SIG-M5 treated with dmso at 0.1 percent for 504 hours (cell line): Measurements from ENCODE around the gene TSR1.
"Not testable (repeated sequence)": the region's sequence is repeated elsewhere in the genome, so short reads cannot be mapped to it uniquely, and the experiment has no call there.

Source experiments
- DNase-seq: peaks from one replicate; lab custom pipeline; 2025; ENCODE audit not compliant: unreplicated experiment; lab: John Stamatoyannopoulos, UW

Gene TSR1

DNA sequence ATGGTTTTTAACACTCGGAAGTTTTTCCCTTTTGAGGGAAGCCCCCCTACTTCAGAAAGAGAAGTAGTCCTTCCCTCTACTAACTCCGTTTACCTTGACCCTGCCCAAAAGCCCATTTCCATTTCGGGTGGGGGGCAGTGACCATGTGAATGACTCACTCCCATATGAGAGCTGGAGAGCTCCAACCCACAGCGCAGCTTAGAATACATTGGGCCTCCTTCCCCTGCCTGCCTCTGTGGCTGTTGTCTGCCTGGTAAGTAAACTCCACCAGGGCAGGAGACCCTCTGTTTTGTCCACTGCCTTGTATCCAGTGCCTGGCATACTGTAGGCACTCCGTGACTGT, 2.0 kb upstream of the TSR1 start:
- no peak for DNase-seq

DNA sequence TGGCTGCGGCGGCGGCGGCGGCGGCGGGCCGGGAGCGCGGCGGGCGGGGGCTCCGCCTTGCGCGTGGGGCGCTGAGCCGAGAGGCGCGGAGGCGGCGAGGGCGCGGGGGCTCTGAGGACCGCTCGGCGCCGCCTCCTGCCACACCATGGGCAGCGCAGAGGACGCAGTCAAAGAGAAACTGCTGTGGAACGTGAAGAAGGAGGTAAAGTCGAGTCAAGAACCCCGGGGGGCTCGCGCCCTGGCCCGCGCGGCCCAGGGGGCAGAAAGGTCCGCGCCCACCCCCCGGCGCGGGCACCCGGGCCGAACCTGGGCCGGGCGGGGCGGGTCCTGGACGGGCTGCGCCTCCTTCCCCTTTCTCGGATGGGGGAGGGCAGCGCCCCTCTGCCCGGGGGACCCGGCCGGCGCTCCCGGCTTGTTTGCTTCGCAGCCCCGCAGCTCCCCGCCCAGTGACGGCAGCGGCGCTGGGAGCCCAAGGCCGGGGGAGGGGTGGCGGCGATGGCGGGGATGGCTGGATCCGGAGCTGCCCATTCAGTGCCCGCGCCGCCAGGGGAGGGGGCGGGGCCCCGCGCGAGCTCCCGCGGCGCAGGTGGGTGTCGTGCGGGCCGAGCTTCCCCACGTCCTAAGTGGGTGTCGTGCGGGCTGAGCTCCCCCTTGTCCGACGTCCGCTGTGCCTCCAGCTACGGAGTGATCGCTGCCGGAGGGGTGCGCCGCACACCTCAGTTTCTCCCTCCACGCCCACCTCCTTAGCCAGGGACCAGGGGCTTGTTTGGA, 1.5 kb upstream of the TSR1 start:
- DNase-seq, result peak; percentile 35

DNA sequence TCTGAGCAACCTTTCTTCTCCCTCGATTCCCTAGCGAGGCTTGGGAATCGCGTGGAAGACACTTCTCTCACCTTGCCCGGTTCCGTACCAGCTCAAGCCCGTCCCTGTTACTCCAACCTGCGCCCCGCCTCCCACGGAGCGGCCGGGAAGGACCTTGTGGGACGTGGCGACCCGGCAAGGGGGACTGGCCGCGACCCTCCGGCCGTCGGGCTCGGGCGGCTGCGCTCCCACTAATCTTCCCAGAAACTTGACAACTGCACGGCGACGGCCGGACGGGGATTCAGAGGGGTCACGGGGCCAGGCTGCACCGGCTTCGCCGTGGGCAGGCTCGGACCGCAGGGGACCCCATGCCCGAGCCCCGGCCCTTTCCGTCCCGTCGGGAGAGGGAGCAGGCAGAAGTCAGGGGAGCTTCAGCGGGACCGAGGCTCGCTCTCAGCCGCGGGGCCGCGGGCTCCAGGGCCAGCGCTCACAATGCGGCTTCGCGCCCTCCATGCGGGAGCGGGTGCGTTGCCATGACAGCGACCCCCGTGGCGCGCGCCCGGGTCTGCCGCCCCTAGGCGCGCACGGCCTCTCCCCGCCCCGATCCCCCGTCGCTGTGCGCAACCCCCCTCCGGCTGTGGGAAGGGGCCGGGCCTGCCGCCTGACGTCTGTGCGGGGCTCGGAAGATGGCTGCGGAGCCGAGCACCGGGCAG, 741 bp upstream of the TSR1 start, which contains the start of gene SGSM2:
Gene SGSM2 (plus strand): TSS at position 650 of the 692 bp plus-strand sequence. CDS start 188 bp downstream, outside the sequence.
- peak; percentile 62 for DNase-seq

DNA sequence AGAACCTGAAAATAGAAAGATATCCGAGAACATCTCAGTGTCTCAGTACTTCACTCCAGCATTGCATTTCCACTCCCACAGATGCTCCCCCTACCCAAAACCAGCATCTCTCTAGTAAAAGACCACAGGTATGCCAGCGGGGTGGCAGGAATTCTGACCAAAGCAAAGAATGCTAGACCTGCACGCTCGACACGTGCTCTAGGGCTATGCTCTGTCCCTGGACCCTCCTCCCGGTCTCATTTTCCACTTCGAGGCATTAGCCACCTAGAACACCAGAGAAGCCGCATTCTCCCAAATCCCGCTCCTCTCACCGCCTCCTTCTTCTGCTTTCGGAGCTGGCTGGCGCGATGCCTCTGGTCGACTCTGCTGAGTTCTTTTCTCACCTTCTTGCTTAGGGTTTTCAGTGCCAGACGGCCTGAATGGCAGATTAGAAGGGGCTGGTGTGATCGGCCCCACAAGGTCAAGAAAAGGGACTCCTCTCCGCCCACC, 487 bp downstream of the TSR1 start:
- DNase-seq, result no peak

DNA sequence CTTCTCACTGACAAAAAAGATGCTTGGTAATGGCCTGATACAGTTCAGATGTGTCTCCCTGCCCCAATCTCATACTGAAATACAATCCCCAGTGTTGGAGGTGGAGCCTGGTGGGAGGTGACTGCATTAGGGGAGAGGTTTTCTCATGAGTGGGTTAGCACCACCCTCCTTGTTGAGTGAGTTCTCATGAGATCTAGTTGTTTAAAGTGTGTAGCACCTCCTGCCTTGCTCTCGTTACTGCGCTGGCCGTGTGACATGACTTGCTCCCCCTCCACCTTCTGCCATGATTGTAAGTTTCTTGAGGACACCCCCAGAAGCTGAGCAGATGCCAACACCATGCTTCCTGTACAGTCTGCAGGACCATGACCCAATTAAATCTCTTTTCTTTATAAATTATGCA, 5.0 kb downstream of the TSR1 start:
- DNase-seq, result no peak

DNA sequence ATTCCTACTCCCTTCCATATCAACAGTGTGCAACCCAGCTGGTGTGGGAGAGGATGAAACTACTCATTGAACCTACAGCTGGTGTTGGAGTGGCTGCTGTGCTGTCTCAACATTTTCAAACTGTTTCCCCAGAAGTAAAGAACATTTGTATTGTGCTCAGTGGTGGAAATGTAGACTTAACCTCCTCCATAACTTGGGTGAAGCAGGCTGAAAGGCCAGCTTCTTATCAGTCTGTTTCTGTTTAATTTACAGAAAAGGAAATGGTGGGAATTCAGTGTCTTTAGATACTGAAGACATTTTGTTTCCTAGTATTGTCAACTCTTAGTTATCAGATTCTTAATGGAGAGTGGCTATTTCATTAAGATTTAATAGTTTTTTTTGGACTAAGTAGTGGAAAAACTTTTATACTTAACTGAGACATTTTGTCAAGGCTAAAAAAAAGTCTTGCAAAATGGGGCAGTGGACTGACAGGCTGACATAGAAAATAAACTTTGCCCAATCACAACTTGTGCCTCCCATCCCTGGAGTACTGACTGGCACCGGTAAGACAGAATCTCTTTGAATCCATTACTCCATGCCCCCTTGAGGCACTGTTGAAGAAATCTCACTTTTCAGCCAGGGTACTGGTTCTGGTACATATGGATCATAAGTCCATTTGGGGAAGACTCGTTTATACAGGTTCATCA, 12.5 kb downstream of the TSR1 start:
- DNase-seq, result no peak

DNA sequence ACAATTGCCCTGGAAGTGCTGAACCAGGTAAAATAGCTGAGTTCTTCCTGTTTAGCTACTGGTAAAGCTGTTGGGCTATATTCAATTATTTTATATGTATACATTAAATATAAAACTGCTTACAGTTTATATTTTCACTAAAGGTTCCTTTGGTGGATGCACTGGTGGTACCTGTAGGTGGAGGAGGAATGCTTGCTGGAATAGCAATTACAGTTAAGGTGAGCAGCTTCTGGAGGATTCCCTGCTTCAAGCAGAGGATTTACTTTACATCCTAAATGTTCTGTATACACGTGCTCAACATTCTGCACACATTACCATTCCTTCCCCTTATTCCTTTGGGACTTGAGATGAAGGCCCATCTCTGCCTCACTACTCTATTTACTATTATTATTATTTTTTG, 14.9 kb downstream of the TSR1 start:
- DNase-seq, result no peak

DNA sequence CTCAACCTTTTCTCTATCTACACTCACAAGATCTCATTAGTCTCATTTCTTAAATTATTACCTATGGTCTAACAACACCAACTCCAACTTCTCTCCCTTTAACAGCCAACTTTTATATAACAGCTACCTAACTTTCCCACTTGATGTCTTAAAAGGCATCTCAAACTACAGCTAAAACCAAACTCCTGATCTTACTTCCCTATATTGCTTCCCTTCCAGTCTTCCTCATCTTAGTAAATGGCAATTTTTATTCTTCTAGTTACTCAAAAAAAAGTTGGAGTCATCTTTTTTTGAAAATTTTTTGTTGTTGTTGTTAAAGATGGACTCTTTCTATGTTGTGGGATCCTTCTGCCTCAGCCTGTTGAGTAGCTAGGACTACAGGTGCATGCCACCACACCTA, 17.2 kb downstream of the TSR1 start:
- peak; percentile 11 for DNase-seq

DNA sequence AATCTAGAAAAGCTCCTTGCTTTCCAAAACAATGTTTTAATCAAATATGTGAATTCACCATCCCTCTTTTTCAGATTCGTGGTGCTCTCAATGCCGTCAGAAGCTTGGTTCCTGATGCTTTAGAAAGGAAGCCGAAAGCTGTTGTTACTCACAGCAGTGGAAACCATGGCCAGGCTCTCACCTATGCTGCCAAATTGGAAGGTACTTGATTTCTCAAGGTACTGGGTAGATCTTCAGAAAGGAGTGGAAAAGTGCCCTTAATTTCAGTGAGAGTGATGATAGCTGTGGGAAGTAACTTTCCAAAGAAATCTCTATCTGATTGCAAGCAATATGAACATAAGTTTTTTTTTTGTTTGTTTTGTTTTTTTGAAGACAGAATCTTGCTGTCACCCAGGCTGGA, 18.5 kb downstream of the TSR1 start:
- no peak for DNase-seq

DNA sequence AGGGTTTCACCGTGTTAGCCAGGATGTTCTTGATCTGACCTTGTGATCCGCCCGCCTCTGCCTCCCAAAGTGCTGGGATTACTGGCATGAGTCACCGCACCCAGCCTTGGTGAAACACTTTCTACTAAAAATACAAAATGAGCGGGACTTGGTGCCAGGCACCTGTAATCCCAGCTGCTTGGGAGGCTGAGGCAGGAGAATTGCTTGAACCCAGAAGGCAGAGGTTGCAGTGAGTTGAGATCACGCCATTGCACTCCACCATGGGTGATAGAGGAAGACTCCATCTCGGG, 19.4 kb downstream of the TSR1 start:
- not testable (repeated sequence) for DNase-seq

DNA sequence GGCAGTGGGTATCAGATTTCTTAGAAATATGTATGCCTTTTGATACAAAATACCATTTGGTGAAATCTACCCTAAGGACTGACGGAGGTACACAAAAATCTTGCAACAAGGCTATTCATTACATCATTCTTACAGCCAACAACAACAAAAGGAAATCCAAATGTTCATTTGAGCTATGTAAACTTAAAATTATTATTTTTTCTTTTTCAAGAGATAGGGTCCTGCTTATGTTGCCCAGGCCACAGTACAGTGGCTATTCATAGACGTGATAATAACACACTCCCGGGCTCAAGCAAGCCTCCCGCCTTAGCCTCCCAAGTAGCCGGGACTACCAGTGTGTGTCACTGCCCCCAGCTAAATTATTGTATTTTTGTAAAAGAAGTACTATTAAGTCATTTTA, 23.5 kb downstream of the TSR1 start:
- DNase-seq, result no peak

DNA sequence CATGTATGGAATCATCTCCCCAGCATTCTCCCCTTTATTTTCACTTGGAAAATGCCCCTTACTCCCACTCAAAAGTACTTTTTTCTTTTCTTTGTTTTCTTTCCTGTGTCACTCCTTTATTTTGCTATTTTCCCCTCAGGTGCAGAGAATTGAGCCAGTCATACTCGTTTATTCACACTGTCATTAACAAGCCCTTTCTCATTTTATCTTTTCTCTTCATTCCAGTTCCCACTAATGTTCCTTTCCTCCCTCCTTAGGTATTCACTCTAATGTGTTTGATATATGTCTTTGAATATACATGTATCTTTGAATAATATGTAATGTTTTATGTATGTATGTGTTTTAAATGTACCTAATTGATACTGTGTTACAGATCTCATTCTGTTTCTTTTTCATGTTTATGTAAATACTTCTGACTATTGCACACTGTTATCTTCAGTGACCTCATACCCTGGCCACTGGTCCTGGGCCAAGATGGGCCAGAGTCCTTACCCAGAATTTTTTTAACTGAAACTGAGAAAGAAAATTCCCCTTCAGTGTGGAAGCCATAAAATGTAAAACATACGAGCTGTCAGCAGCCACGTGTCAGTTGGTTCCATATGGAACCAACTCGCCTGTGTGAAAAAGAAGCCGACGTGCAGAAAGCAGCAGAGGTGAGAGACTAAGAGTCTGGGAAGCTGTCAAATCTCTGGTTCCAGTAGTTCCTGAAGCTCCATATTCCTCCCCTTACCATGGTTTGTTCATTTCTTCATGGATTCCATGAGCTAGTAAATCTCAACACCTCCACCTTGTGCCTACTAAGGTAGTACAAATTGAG, 26.7 kb downstream of the TSR1 start:
- DNase-seq, result no peak

DNA sequence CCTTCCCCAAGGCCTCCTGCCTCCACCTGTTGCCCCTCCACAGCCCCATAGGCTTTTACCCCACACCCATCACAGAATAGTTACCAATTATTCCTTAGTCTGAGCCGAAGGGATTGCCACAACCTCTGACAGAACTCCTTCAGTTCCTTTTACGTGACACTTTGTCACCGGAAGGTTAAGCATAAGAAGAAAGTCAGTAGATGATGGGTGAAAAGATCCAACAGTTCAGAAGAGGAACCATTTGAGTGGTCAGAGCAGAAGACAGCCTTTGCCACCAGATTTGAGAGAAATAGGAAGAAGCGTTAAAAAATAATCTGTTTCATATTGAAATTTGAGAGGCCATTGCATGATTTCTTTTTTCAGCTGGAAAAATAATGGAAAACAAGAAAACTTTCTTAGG, 31.3 kb downstream of the TSR1 start:
- no peak for DNase-seq

DNA sequence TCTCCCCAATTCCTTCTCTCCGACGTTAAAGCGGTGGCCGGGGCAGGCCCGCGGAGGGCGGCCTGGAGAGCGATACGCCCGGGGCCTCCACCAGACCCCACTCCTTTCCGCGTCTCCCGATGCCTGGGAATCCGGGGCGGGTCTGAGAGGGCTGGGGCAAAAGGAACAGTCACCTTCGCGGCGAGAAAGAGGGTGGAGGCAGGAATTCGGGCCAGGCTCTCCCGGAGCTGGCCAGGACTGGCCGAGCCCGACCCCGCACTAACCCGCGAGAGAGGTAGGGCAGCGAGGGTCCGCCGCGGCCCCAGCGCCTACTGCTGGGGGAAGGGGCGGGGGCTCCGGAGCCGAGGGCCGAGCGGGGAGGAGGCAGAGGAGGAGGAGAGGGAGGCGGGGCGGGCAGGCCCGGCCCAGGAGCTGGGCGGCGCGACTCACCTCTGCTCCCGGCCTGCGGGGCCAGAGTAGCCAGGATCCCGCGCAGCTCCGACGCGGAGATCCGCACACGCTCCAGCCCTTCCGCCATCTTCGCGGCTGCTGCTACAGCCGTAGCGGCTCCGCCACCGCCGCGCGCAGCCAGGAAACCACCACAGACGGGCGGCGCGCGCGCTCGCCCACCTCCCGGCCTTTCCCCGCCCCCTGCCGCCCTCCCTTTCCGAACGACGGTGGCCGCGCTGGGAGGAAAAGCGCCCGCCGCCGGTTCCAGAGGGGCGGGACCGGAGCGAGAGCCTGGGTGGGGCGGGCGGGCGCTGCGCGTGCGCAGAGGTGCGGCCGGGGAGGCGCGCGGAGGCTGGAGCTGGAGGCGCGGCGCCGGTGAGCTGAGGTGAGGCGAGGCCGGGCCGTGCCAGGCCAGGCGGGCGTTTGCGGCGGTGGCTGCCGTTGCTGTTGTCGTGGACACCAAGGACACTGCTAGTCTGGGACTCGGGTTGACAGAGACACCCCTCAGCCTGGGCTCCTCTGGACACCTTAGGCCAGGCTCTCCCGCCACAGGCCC, 32.8 kb downstream of the TSR1 start, which contains the start of the genes SMG6 and SRR:
Gene SMG6 (minus strand): TSS at position 582 of the 985 bp plus-strand sequence. CDS start 65 bp downstream, at position 517.
Gene SRR (plus strand): TSS at position 747 of the 985 bp plus-strand sequence. CDS start 11,611 bp downstream, outside the sequence.
- DNase-seq, result peak; percentile 70

DNA sequence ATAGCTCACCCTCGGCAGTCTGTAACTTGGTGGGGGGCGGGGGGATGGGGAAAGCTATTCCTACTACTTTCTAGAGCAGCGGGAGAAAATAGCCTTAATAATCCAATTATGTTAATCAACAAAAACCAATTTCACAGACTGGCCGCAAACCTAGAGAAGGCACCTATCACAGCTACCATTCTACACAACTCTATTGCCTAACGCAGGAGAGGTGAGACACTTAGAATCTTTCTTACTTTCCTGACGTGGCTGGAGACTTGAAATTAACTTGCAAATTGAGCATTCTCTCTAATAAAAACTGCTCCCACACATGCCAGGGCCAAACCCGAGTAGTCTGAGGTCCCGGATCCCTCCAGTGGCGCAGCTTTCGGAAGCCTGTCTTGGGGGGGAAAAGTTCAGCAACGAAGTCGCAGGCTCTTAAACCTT, 33.5 kb downstream of the TSR1 start:
- no peak for DNase-seq

DNA sequence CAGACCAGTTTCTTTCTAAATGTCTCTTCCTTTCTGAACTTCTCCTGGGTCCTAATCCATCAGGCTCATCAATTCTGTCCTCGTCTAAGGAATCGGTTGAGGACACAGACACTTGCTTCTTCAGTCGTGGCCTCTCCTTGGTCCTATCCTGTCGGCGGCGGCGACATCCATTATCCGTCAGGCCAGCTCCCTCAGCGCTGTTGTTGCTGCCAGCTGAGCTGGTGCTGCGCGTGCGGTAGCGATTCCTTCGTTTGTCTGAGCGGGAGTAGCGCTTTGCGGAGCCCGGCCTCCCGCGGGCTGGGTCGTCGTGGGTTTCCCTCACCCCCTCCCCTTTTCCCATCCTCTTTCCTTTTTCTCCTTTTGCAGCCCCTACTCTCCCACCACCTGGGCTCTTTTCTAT, 36.5 kb downstream of the TSR1 start:
- no peak for DNase-seq

DNA sequence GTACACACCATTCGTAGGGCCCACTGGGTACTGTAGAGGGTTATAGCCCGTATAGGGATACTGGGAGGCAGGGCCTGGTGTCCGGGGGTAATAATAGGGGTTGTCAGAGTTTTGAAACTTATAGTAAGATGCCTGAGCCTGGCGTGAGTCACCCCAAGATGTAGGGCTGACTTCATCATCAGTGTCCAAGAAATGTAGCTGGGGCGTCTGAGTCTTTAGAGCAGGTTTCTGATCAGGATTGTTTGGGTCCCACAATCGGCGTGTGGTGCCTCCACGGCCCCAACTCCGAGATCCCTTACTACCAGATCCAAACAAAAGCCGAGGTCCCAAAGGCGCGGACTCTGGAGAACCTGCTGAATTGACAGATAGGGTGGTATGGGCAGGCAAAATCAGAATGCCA, 37.1 kb downstream of the TSR1 start:
- no peak for DNase-seq

DNA sequence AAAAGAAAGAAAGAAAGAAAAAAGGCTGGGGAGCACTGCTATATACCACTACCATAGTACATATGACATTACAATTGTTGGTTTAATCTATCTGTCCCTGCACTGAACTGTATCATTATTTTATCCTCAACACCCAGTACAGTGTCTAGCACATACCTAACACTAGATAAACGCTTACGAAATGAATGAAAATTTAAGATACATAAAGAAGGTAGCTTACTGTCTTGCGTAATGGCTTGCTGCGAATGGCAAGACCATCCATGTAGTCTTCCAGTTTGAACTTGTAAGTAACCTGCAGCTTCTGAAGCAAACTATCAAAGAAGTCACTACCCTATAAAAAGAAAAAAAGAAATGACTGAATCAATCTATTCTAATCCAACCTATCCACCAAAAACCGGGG, 39.2 kb downstream of the TSR1 start:
- no peak for DNase-seq

DNA sequence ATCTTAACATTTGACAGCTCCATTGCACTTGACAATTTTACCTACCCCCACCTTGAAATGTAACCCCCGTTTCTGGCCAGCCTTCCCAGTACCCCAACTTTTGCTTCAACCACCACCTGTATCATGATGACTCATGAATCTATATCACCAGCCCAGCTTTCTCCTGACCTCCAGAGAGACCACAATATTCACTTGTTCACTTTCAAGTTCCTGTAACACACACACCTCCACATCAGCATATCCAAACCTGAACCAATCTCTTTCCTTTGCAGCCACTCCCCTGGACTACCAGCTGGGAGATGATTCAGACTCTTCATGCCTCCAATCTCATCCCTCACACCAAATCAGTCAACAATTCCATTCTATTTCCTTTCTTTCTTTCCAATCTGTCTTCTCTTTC, 40.7 kb downstream of the TSR1 start:
- no peak for DNase-seq

DNA sequence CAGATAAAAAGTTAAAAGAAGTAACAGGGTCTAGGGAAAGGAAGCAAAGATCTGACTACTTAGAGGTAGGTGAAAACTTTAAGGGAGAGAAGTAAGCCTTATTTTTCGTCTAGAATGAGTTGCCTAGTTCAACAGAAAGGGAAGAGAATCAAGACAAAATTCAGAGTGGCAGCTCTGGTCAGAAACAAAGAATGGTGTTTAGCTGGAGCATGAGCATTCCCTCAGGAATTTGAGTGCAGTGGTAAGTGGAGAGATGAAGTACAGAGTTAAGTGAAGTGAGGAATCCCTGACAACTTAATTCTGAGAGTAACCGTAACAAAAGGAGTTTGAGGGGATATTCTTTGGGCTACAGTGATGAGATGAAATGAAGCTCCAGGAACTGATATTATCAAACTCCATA, 44.2 kb downstream of the TSR1 start:
- DNase-seq, result no peak
